GM21381 (cell line): ENCODE results near the gene EML1.
"Not testable (repeated sequence)": the region's sequence is repeated elsewhere in the genome, so short reads cannot be mapped to it uniquely, and the experiment has no call there.

ENCODE experiments used
- ATAC-seq: cut with Tn5 transposase; IDR thresholded peaks from one replicate; pipeline ENCODE4 v1.9.1; 2021; ENCODE audit warnings: mild to moderate bottlenecking, moderate library complexity; ENCODE audit not compliant: unreplicated experiment

EML1 gene

GRCh38 chr14:99755629-99756603 is 37.3 kb upstream of the EML1 start:
- no peak for ATAC-seq

DNA sequence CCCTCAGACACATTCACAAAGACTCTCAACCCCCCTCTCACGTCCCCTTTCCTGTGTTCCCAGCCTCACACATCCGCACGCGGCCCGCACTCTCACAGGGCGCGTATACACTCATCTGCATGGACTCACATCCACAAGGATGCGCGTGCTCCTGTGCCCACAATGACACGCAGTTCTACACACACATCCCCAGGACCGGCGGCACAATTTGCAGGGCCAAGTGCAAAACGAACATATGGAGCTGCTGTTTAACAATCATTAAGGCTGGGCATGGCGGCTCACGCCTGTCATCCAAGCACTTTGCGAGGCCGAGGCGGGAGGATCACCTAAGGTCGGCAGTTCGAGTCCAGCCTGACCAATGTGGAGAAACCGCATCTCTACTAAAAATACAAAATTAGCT is 36.4 kb upstream of the EML1 start:
- no peak for ATAC-seq

- ATAC-seq: no peak
Observed at GRCh38 chr14:99757331-99758070, 35.7 kb upstream of the EML1 start.

DNA sequence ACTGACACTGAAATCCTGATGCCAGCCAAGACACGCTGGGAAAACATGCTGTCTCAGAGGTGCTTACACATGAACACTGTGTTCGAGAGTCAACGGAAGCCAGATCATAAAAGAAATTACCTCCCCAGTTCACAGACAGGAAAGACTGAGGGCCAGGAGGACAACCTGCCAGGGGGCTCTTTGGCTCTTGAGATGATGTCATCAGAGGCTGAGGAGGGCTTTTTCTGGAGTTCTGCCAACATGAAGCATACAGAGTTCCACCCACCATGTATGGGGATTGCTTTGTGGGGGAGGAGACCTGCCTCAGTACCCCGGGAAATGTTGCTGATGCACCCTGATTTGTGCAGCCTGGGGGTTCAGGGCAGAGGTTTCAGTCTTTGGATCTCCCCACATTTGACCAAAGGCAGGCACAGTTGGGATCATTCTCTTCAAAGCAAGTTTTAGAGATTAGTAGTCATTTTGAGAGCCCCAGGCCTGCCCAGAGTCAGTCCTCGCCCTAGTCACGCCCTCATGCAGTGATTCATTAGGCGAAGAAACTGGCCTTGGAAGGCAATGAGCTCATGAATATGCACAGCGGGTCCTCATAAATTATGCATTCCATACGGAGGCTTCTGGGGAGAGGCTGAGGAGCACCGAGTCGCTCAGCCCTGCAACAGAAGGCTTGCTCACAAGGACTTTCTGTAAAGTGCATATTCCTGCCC is 34.9 kb upstream of the EML1 start:
- no peak for ATAC-seq

- no peak for ATAC-seq
Observed at GRCh38 chr14:99758872-99759545, 34.2 kb upstream of the EML1 start.

- no peak for ATAC-seq
Observed at GRCh38 chr14:99759546-99759925, 33.7 kb upstream of the EML1 start.

DNA sequence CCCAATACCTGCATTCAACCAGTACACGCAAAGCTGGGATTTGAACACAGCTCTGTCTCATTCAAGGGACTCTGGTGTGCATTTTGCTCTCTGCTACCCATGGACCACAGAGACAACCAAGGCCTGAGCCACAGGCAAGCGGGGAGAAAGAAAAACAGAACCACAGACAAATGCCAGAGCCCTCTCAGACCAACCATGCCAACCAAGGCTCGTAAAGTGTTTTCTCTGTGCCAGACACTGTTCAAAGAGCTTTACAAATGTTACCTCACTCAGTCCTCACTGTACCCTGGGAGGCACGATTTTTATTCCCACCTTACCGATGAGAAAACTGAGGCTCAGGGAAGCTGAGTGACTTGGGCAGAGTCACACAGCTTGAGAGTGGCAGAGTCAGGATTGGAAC is 32.4 kb upstream of the EML1 start:
- ATAC-seq: no peak

- not testable (repeated sequence) for ATAC-seq
Observed at GRCh38 chr14:99762911-99763310, 30.3 kb upstream of the EML1 start.

- ATAC-seq: no peak
Observed at GRCh38 chr14:99763527-99764221, 29.5 kb upstream of the EML1 start.

GRCh38 chr14:99764222-99764706 is 28.9 kb upstream of the EML1 start:
- ATAC-seq: no peak

DNA sequence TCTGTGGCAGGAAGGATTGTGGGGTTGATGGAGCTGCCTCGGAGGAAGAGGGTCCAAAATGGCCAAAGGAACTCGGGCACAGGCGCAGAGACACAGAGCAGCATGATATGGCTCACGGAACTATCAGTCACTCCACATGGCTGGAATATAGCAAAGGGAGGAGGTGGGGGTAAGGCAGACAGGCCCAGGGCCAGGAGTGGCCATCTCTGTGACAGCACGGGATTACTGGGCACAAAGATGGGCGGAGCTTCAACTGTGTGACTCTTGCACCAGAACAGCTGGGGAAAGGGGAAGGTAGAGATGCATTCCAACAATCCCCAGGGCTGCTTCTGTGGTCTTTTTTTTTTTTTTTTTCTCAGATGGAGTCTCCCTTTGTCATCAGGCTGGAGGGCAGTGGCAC is 24.8 kb upstream of the EML1 start:
- no peak for ATAC-seq

GRCh38 chr14:99769123-99769522 is 24.1 kb upstream of the EML1 start:
- ATAC-seq: no peak

DNA sequence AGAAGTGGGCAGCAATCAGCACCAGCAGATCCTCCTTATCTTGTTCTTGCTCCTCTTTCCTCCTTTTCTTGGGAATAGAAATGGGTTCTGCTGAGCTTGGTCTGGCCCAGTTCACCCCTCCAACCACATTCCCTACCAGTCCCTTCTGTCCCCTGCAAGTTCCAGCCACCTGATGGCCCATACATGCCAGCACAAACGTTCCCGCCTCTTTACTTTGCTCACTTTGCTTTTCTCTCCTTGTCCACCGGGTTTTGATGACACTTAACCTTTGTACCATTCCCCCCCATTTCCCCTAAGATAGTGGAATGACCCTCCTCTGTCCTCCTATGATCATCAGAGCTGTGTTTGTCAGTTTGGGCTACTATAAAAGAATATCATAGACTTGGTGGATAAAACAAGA is 23.4 kb upstream of the EML1 start:
- ATAC-seq: no peak

GRCh38 chr14:99772371-99773283 is 20.6 kb upstream of the EML1 start:
- no peak for ATAC-seq

- no peak for ATAC-seq
Observed at GRCh38 chr14:99773521-99774497, 19.4 kb upstream of the EML1 start.

DNA sequence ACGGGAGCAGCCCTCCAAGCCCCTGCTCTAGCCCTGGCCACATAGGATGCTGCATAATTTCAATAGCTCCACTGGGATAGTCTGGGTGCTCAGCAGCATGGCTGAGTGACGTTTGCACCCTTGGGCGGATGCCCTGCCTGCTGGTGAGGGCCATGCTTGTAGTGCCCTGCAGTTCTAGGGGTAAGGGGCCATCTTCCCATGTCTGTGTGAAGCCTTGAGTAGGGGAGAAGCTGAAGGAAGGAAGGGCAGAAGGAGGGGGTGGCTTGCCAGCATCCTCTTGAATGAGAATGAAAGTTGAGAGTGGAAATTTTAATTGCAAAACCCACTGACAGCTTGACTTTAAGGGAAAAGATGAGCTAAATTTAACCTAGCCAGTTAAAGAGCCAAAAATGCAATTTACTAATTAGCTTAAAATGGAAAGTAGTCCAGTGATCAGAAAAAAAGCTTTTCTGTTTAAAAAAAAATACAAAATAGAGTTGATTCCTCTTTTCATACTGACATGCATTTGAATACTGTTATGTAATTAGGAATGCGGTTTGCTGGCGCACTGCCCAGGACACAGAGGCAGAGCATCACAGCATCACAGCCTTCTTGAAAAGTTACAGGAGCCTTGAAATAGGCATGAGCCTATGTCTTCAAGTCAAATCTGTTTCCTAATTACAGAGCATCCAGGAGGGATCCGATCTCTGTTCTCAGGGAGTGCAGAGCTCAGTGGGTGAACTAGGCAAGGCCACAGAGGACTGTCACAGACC is 18.5 kb upstream of the EML1 start:
- no peak for ATAC-seq

- no peak for ATAC-seq
Observed at GRCh38 chr14:99775351-99775750, 17.9 kb upstream of the EML1 start.
